ENCODE data around the gene NPBWR2. TPM values are rescaled to one million over a fixed set of nuclear protein-coding genes. Genes with fewer than 3 reads are reported as not detected.
A peak's percentile ranks its signal among the peaks of the same experiment; 100 is the strongest.

NPBWR2 gene
- total RNA-seq, 1 donor from 2014 or later: not detected

GRCh38 chr20:64080013-64080812 is 27.2 kb downstream of the NPBWR2 start, which contains the start of gene OPRL1:
TSS of gene OPRL1 (plus strand) at chr20:64080082. CDS start at chr20:64092721, 12,639 bp downstream.
- intact Hi-C loops (cut with micrococcal nuclease): no loop called here
- peak; percentile 4 for ATAC-seq
- DNase-seq: no peak

GRCh38 chr20:64079273-64080012 is 27.9 kb downstream of the NPBWR2 start, which contains the start of gene RGS19:
TSS of gene RGS19 (minus strand) at chr20:64079518. CDS start at chr20:64076886, 2,632 bp downstream.
- intact Hi-C loops (cut with micrococcal nuclease): no loop called here
- ATAC-seq: peak; percentile 70
- DNase-seq: peak; percentile 90

- intact Hi-C loops (cut with micrococcal nuclease): no loop called here
- ATAC-seq (no peak), DNase-seq (no peak)
Observed at GRCh38 chr20:64078934-64079272, 28.5 kb downstream of the NPBWR2 start.

GRCh38 chr20:64077876-64078551 is 29.4 kb downstream of the NPBWR2 start:
- no peak for DNase-seq
- ATAC-seq: peak; percentile 6
- intact Hi-C loops (cut with micrococcal nuclease): no loop called here

GRCh38 chr20:64077541-64077875 is 29.9 kb downstream of the NPBWR2 start:
- no peak for ATAC-seq
- intact Hi-C loops (cut with micrococcal nuclease): no loop called here
- no peak for DNase-seq

GRCh38 chr20:64077094-64077493 is 30.3 kb downstream of the NPBWR2 start:
- peak; percentile 2 for ATAC-seq
- peak; percentile 60 for DNase-seq
- intact Hi-C loops (cut with micrococcal nuclease): no loop called here

GRCh38 chr20:64076061-64076997 is 31.0 kb downstream of the NPBWR2 start:
- intact Hi-C loops (cut with micrococcal nuclease): no loop called here
- ATAC-seq (no peak), DNase-seq (no peak)

- intact Hi-C loops (cut with micrococcal nuclease): no loop called here
- DNase-seq: no peak
- no peak for ATAC-seq
Observed at GRCh38 chr20:64075556-64075955, 31.8 kb downstream of the NPBWR2 start.

- DNase-seq (no peak), ATAC-seq (no peak)
- intact Hi-C loops (cut with micrococcal nuclease): no loop called here
Observed at GRCh38 chr20:64074963-64075362, 32.4 kb downstream of the NPBWR2 start.

GRCh38 chr20:64074184-64074789 is 33.1 kb downstream of the NPBWR2 start:
- intact Hi-C loops (cut with micrococcal nuclease): no loop called here
- ATAC-seq (no peak), DNase-seq (no peak)

- ATAC-seq (no peak), DNase-seq (no peak)
- intact Hi-C loops (cut with micrococcal nuclease): no loop called here
Observed at GRCh38 chr20:64073476-64074183, 33.7 kb downstream of the NPBWR2 start.

- ATAC-seq (no peak), DNase-seq (no peak)
- intact Hi-C loops (cut with micrococcal nuclease): no loop called here
Observed at GRCh38 chr20:64072498-64073063, 34.8 kb downstream of the NPBWR2 start.

GRCh38 chr20:64071341-64072332 is 35.7 kb downstream of the NPBWR2 start:
- DNase-seq: no peak
- no peak for ATAC-seq
- intact Hi-C loops (cut with micrococcal nuclease): no loop called here

- intact Hi-C loops (cut with micrococcal nuclease): no loop called here
- DNase-seq: no peak
- ATAC-seq: no peak
Observed at GRCh38 chr20:64070244-64070993, 36.9 kb downstream of the NPBWR2 start.

GRCh38 chr20:64069614-64070243 is 37.6 kb downstream of the NPBWR2 start:
- DNase-seq (peak; percentile 60), ATAC-seq (peak; percentile 14)
- intact Hi-C loops (cut with micrococcal nuclease): no loop called here
